Calu3 (cell line): Measurements from ENCODE around the gene ASF1B. TPM values are rescaled to one million over a fixed set of nuclear protein-coding genes. Genes with fewer than 3 reads are reported as not detected.

Source experiments
- BruUV-seq: library from RNA; stranded (reverse); fragments of 400-500 nt; replicated peaks from 2 replicates; lab custom pipeline; 2021; lab: Mats Ljungman, UMichigan
- CTCF ChIA-PET: fragments of 300-600 bp; sonication (Branson Sonifier 250); formaldehyde crosslinking; loops from one replicate; lab custom pipeline; 2022; ENCODE audit warnings: antibody characterized with exemption; lab: Charles Lee
- DNase-seq: peaks from one replicate; pipeline ENCODE4 v3.0.0; 2022
- H3K27ac Mint-ChIP-seq: one replicate; pipeline ENCODE4 v1.8.0; 2022; ENCODE audit warnings: mixed read lengths; ENCODE audit not compliant: unreplicated experiment
- H3K27me3 Mint-ChIP-seq: one replicate; pipeline ENCODE4 v1.8.0; 2022; ENCODE audit warnings: mixed read lengths; ENCODE audit not compliant: unreplicated experiment
- H3K36me3 Mint-ChIP-seq: one replicate; pipeline ENCODE4 v1.8.0; 2022; ENCODE audit warnings: mild to moderate bottlenecking, moderate library complexity, mixed read lengths; ENCODE audit not compliant: insufficient read depth, unreplicated experiment
- H3K4me1 Mint-ChIP-seq: one replicate; pipeline ENCODE4 v1.8.0; 2022; ENCODE audit warnings: mild to moderate bottlenecking, low read depth, mixed read lengths; ENCODE audit not compliant: unreplicated experiment
- H3K4me3 Mint-ChIP-seq: one replicate; pipeline ENCODE4 v1.8.0; 2022; ENCODE audit warnings: mild to moderate bottlenecking, low read depth, moderate library complexity, mixed read lengths; ENCODE audit not compliant: unreplicated experiment
- H3K9me3 Mint-ChIP-seq: one replicate; pipeline ENCODE4 v1.8.0; 2022; ENCODE audit warnings: low read depth, mixed read lengths; ENCODE audit not compliant: unreplicated experiment
- CTCF ChIP-seq: fragments of 200-600 bp; IDR thresholded peaks from one replicate; pipeline ENCODE4 v1.8.0; 2022; ENCODE audit warnings: antibody characterized with exemption; ENCODE audit not compliant: unreplicated experiment
- intact Hi-C: fragments of 100-400 bp; cut with micrococcal nuclease; formaldehyde crosslinking; loops from one replicate; pipeline ENCODE4 v1.10.0; 2022; ENCODE audit not compliant: unreplicated experiment
- total RNA-seq: library from RNA; stranded (reverse); gene quantifications from 2 replicates; pipeline ENCODE4 v1.2.3, GENCODE V29; 2022

Gene ASF1B
- total RNA-seq, 1 experiment from 2014 or later = 42.6 TPM

GRCh38 chr19:14113762-14114414 lies 22.5 kb downstream of the ASF1B start:
- peak; percentile 16 for TF ChIP-seq CTCF
- intact Hi-C loops = no loop called here
- Mint-ChIP-seq H3K36me3 (peaks cover 33% of the 10 kb centered on the region), H3K27ac (no peak overlapping the region), H3K4me1 (peaks cover 7% of the 10 kb centered on the region), H3K9me3 (no peaks in the 10 kb centered on the region), H3K4me3 (no peak overlapping the region), H3K27me3 (no peaks in the 10 kb centered on the region)
- DNase-seq = peak; percentile 45
- no TSS peak for BruUV-seq
- CTCF ChIA-PET = interaction anchor here (0.8 kb wide), 1 partner anchor 160 kb away, joined by 3 read pairs; no protein-coding TSS in a partner anchor

DNA sequence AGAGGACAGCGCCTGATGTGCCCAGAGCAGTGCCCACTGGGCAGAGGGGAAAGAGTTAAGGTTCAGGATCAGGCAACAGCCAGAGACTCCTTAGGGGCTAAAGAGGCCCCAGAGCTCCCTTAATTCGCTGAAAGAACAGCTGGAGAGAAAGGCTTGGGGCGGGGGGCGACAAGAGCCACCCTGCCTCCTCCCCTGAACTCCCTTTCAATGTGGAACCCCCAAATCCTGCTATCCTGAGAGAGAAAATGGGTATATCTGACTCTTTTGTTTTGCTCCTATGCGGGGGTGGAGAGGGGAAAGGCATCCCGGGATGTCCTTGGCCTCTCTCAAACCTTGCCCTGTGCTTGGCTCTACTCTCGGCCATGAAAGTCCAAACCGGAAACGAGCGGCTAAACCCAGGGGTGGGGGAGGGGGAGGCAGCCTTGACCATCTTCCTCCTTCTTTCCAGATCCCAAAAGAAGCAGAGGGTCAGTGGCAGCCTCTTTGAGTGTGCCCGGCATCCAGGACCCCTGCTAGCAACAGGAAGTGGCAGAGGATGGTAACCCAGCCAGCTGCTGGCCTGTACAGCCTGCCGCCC lies 23.5 kb downstream of the ASF1B start:
- CTCF ChIA-PET = no interaction called here
- Mint-ChIP-seq H3K27me3 (no peaks in the 10 kb centered on the region), H3K4me1 (no peaks in the 10 kb centered on the region), H3K36me3 (peaks cover 26% of the 10 kb centered on the region), H3K4me3 (no peak overlapping the region), H3K27ac (no peak overlapping the region), H3K9me3 (no peaks in the 10 kb centered on the region)
- intact Hi-C loops = no loop called here
- TF ChIP-seq CTCF = no peak
- no peak for DNase-seq
- BruUV-seq = no TSS peak

DNA sequence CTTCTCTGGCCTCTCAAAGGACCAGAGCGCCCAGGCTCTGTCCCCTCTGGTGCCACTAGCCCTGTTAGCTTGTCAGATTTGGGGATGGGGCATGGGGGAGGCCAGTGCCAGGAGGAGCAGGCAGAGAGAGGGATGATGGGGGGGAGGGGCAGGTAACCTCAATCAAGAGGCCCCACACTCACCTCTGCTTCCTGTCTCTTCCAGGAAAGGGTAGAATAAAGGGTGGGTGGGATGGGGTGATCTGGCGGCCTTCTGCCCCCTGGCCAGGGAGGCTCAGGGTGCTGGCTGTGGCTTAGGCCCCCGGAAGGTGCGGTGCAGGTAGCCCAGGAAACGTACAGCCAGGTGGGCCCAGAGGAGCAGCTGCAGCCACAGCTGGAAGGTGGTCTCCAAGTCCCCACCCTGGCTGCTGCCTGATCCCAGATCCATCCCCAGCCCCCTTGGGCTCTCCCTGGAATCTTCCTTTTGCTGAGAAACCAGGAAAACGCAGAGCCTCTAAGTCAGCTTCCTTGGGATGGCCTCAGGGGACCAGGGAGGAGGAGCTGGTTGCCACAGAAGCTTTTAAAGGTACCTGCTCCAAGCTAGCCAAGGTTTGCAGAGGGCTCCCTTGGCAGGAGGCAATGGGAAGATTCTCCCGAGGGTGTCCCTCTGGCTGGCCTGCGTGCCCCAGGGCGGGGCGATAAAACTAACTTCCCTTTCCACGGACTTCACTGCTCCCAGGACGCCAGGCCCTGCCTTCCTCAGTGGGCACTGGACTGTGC lies 24.2 kb downstream of the ASF1B start:
- Mint-ChIP-seq H3K4me3 (no peak overlapping the region), H3K27ac (no peak overlapping the region), H3K4me1 (no peaks in the 10 kb centered on the region), H3K27me3 (no peaks in the 10 kb centered on the region), H3K36me3 (peaks cover 19% of the 10 kb centered on the region), H3K9me3 (no peaks in the 10 kb centered on the region)
- intact Hi-C loops = no loop called here
- CTCF ChIA-PET = no interaction called here
- TF ChIP-seq CTCF = no peak
- DNase-seq = no peak
- BruUV-seq = no TSS peak

DNA sequence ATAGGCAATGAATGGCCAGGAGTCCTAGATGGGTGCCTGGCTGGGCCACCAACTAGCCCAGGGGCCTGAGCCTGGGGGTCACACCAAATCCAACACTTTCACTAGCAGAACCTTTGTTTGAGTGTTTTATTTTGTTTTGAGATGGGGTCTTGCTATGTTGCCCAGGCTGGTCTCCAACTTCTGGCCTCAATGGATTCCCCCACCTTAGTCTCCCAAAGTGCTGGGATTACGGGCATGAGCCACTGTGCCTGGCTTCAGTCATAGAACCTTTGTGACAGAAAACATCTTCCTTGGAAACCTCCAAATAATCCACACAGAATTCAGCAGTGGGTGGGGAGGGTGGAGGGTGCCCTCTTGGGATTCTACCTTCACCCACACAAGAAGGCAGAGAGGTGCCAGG lies 24.9 kb downstream of the ASF1B start:
- Mint-ChIP-seq H3K9me3 (no peaks in the 10 kb centered on the region), H3K4me3 (no peak overlapping the region), H3K4me1 (no peaks in the 10 kb centered on the region), H3K27ac (no peak overlapping the region), H3K36me3 (peaks cover 12% of the 10 kb centered on the region), H3K27me3 (no peaks in the 10 kb centered on the region)
- no peak for TF ChIP-seq CTCF
- no peak for DNase-seq
- CTCF ChIA-PET = no interaction called here
- intact Hi-C loops = no loop called here
- BruUV-seq = no TSS peak
